ENCODE measurements around the gene FRYL. TPM values are rescaled to one million over a fixed set of nuclear protein-coding genes. Genes with fewer than 3 reads are reported as not detected.

Gene FRYL
- total RNA-seq, 1 experiment from 2014 or later = 45.8 TPM

- CTCF ChIA-PET = interaction anchor here (0.7 to 1.1 kb wide), 2 partner anchors 25 kb away, joined by 3 read pairs; no protein-coding TSS in a partner anchor
- no peaks in the 10 kb centered on the region for H3K9me3 Mint-ChIP-seq (ENCODE audit: low read depth, unreplicated experiment)
- H3K4me3 Mint-ChIP-seq (ENCODE audit: low read depth, unreplicated experiment) = peak overlapping the region; percentile 9
- TF ChIP-seq CTCF (IDR thresholded peaks at IDR 0.05; ENCODE audit: unreplicated experiment) = no peak
- no TSS peak for BruUV-seq (replicated peaks)
- H3K36me3 Mint-ChIP-seq (ENCODE audit: insufficient read depth, unreplicated experiment) = no peaks in the 10 kb centered on the region
- peak overlapping the region; percentile 69 for H3K27ac Mint-ChIP-seq (ENCODE audit: unreplicated experiment)
- no peaks in the 10 kb centered on the region for H3K27me3 Mint-ChIP-seq (ENCODE audit: unreplicated experiment)
- peak; percentile 4 for DNase-seq
- H3K4me1 Mint-ChIP-seq (ENCODE audit: low read depth, unreplicated experiment) = peaks cover 19% of the 10 kb centered on the region
- intact Hi-C loops (cut with micrococcal nuclease; ENCODE audit: unreplicated experiment) = loop anchor here (2.0 to 5.0 kb wide), 3 partner anchors 64 to 175 kb away; no protein-coding TSS in a partner anchor
Measured at GRCh38 chr4:48603366-48604003, 176.6 kb downstream of the FRYL start.

- intact Hi-C loops (cut with micrococcal nuclease; ENCODE audit: unreplicated experiment) = loop anchor here (2.0 to 5.0 kb wide), 3 partner anchors 65 to 176 kb away; no protein-coding TSS in a partner anchor
- H3K27ac Mint-ChIP-seq (ENCODE audit: unreplicated experiment) = peak overlapping the region; percentile 69
- no peak for TF ChIP-seq CTCF (IDR thresholded peaks at IDR 0.05; ENCODE audit: unreplicated experiment)
- CTCF ChIA-PET = interaction anchor here (0.7 kb wide), 1 partner anchor 24 kb away, joined by 3 read pairs; no protein-coding TSS in a partner anchor
- peaks cover 19% of the 10 kb centered on the region for H3K4me1 Mint-ChIP-seq (ENCODE audit: low read depth, unreplicated experiment)
- H3K9me3 Mint-ChIP-seq (ENCODE audit: low read depth, unreplicated experiment) = no peaks in the 10 kb centered on the region
- H3K36me3 Mint-ChIP-seq (ENCODE audit: insufficient read depth, unreplicated experiment) = no peaks in the 10 kb centered on the region
- no TSS peak for BruUV-seq (replicated peaks)
- H3K4me3 Mint-ChIP-seq (ENCODE audit: low read depth, unreplicated experiment) = no peak overlapping the region
- no peak for DNase-seq
- H3K27me3 Mint-ChIP-seq (ENCODE audit: unreplicated experiment) = no peaks in the 10 kb centered on the region
Measured at GRCh38 chr4:48602763-48603162, 177.3 kb downstream of the FRYL start.

- intact Hi-C loops (cut with micrococcal nuclease; ENCODE audit: unreplicated experiment) = loop anchor here (2.0 to 5.0 kb wide), 3 partner anchors 65 to 177 kb away; no protein-coding TSS in a partner anchor
Measured at GRCh38 chr4:48602222-48602621, 177.9 kb downstream of the FRYL start.

GRCh38 chr4:48596336-48596735 lies 183.7 kb downstream of the FRYL start:
- H3K36me3 Mint-ChIP-seq (ENCODE audit: insufficient read depth, unreplicated experiment) = no peaks in the 10 kb centered on the region
- H3K27me3 Mint-ChIP-seq (ENCODE audit: unreplicated experiment) = no peaks in the 10 kb centered on the region
- no peak for TF ChIP-seq CTCF (IDR thresholded peaks at IDR 0.05; ENCODE audit: unreplicated experiment)
- BruUV-seq (replicated peaks) = no TSS peak
- H3K4me1 Mint-ChIP-seq (ENCODE audit: low read depth, unreplicated experiment) = no peaks in the 10 kb centered on the region
- no peak overlapping the region for H3K27ac Mint-ChIP-seq (ENCODE audit: unreplicated experiment)
- no peaks in the 10 kb centered on the region for H3K9me3 Mint-ChIP-seq (ENCODE audit: low read depth, unreplicated experiment)
- CTCF ChIA-PET = no interaction called here
- no peak overlapping the region for H3K4me3 Mint-ChIP-seq (ENCODE audit: low read depth, unreplicated experiment)
- intact Hi-C loops (cut with micrococcal nuclease; ENCODE audit: unreplicated experiment) = no loop called here
- no peak for DNase-seq

More at GRCh38 chr4:48602222-48602621, 177.9 kb downstream of the FRYL start:
- DNase-seq = peak; percentile 1
- Mint-ChIP-seq H3K27me3 (ENCODE audit: unreplicated experiment) (no peaks in the 10 kb centered on the region), H3K4me1 (ENCODE audit: low read depth, unreplicated experiment) (peaks cover 19% of the 10 kb centered on the region), H3K4me3 (ENCODE audit: low read depth, unreplicated experiment) (no peak overlapping the region), H3K36me3 (ENCODE audit: insufficient read depth, unreplicated experiment) (no peaks in the 10 kb centered on the region), H3K27ac (ENCODE audit: unreplicated experiment) (peak overlapping the region; percentile 69), H3K9me3 (ENCODE audit: low read depth, unreplicated experiment) (no peaks in the 10 kb centered on the region)
- BruUV-seq (replicated peaks) = no TSS peak
- CTCF ChIA-PET = no interaction called here
- TF ChIP-seq CTCF (IDR thresholded peaks at IDR 0.05; ENCODE audit: unreplicated experiment) = no peak

All from Calu3 (cell line).